Measurements from ENCODE around the gene SLC25A11. TPM values are rescaled to one million over a fixed set of nuclear protein-coding genes. Genes with fewer than 3 reads are reported as not detected.

The SLC25A11 gene
- total and polyA plus RNA-seq, 4 donors = 34.8 to 72.1 (median 54.2) TPM

DNA sequence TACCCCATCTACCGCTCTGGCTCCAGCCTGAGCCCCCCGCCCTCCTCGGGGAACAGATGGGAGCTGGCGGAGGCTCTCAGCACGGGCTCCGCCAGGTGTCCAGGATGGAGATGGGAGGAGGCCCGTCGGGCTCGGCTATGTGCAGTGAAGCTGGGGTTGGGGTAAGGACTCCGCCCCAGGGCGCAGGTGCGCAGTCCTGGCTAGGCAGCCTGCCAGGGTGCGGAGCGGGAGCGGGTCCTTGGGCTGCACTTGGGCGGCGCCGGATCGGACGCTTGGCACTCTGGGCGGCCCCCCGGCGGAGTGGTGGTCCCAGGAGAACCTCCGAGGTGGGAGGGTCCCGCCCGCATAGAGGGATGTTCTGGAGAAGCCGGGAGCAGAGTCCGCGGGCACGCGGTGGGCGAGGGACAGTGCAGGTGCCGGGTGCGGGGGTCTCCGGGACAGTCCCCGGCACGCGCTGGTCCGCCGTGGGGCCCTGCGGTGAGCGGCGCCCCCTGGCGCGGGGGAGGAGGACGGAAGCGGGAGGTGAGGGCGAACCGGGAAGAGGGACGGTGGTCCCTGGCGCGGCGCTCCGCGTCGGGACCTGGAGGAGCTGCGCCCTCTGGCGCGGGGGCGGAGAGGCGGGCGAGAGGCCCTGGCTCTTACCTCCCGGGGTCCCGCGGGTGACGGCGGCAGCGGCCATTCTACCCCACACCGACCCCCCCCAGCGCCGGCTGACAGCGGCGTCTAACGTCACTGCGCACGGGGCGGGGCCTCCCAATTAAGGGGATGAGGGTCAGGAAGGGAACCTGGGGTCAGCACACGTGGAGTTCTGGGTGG is 47.3 kb upstream of the SLC25A11 start, which contains the start of gene CAMTA2:
Gene CAMTA2 (minus strand): TSS at position 725 of the 816 bp plus-strand sequence. CDS start 1,453 bp downstream, outside the sequence.
- peaks cover 3 to 9% (median 5%) of the 10 kb centered on the region in 4 donors for H3K36me3 ChIP-seq (ENCODE audit: control insufficient read depth in 4 of 4, insufficient read depth in 4 of 4, low read length in 4 of 4)
- H3K9ac ChIP-seq (ENCODE audit: insufficient read depth in 1 of 2, low read length in 2 of 2) = peak within 1 kb of the TSS; percentile 42 to 79
- H3K4me3 ChIP-seq = peak within 1 kb of the TSS; percentile 87
- no peaks in the 10 kb centered on the region for H3K27me3 ChIP-seq (ENCODE audit: control insufficient read depth in 3 of 3, insufficient read depth in 3 of 3, low read length in 2 of 3)
- H3K4me1 ChIP-seq (ENCODE audit: control insufficient read depth in 5 of 5, insufficient read depth in 5 of 5, low read length in 5 of 5) = peaks cover 8 to 22% (median 14%) of the 10 kb centered on the region in 5 donors
- DNase-seq = peak; percentile 78 to 86 (median 82)
- TF ChIP-seq, protein P1, sequence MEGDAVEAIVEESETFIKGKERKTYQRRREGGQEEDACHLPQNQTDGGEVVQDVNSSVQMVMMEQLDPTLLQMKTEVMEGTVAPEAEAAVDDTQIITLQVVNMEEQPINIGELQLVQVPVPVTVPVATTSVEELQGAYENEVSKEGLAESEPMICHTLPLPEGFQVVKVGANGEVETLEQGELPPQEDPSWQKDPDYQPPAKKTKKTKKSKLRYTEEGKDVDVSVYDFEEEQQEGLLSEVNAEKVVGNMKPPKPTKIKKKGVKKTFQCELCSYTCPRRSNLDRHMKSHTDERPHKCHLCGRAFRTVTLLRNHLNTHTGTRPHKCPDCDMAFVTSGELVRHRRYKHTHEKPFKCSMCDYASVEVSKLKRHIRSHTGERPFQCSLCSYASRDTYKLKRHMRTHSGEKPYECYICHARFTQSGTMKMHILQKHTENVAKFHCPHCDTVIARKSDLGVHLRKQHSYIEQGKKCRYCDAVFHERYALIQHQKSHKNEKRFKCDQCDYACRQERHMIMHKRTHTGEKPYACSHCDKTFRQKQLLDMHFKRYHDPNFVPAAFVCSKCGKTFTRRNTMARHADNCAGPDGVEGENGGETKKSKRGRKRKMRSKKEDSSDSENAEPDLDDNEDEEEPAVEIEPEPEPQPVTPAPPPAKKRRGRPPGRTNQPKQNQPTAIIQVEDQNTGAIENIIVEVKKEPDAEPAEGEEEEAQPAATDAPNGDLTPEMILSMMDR (IDR thresholded peaks at IDR 0.05; ENCODE audit: control extremely low read depth, extremely low read depth) = peak; percentile 31
- peak; percentile 88 for ATAC-seq (ENCODE audit: insufficient read depth, low FRiP score)
- H3K9me3 ChIP-seq (ENCODE audit: control insufficient read depth in 4 of 4, insufficient read depth in 3 of 4, low read length in 3 of 4) = no peaks in the 10 kb centered on the region
- WGBS, 2 donors = 1% methylated on average over 63 to 78 of the region's 78 CpGs
- peak within 1 kb of the TSS; percentile 91 to 96 for H3K27ac ChIP-seq (ENCODE audit: low read depth in 1 of 2, low read length in 1 of 2)

- Histone ChIP-seq H3K9ac (ENCODE audit: insufficient read depth in 1 of 2, low read length in 2 of 2) (peak overlapping the region in 1 of 2 donors; percentile 42), H3K4me3 (peak overlapping the region; percentile 87), H3K4me1 (ENCODE audit: control insufficient read depth in 5 of 5, insufficient read depth in 5 of 5, low read length in 5 of 5) (peaks cover 8 to 22% (median 14%) of the 10 kb centered on the region in 5 donors), H3K27ac (ENCODE audit: low read depth in 1 of 2, low read length in 1 of 2) (peak overlapping the region; percentile 91 to 96), H3K36me3 (ENCODE audit: control insufficient read depth in 4 of 4, insufficient read depth in 4 of 4, low read length in 4 of 4) (peaks cover 3 to 9% (median 5%) of the 10 kb centered on the region in 4 donors), H3K27me3 (ENCODE audit: control insufficient read depth in 3 of 3, insufficient read depth in 3 of 3, low read length in 2 of 3) (no peaks in the 10 kb centered on the region), H3K9me3 (ENCODE audit: control insufficient read depth in 4 of 4, insufficient read depth in 3 of 4, low read length in 3 of 4) (no peaks in the 10 kb centered on the region)
- DNase-seq (no peak), ATAC-seq (ENCODE audit: insufficient read depth, low FRiP score) (peak; percentile 7)
- 26 to 30% methylated on average over 5 of the region's 5 CpGs for WGBS, 2 donors
- TF ChIP-seq, protein P1 (IDR thresholded peaks at IDR 0.05; ENCODE audit: control extremely low read depth, extremely low read depth) = no peak
Measured at GRCh38 chr17:4986403-4986802, 46.6 kb upstream of the SLC25A11 start.

- Histone ChIP-seq H3K9ac (ENCODE audit: insufficient read depth in 1 of 2, low read length in 2 of 2) (no peak overlapping the region), H3K4me3 (no peak overlapping the region), H3K36me3 (ENCODE audit: control insufficient read depth in 4 of 4, insufficient read depth in 4 of 4, low read length in 4 of 4) (peaks cover 9 to 30% (median 21%) of the 10 kb centered on the region in 4 donors), H3K27me3 (ENCODE audit: control insufficient read depth in 3 of 3, insufficient read depth in 3 of 3, low read length in 2 of 3) (no peaks in the 10 kb centered on the region), H3K27ac (ENCODE audit: low read depth in 1 of 2, low read length in 1 of 2) (no peak overlapping the region), H3K4me1 (ENCODE audit: control insufficient read depth in 5 of 5, insufficient read depth in 5 of 5, low read length in 5 of 5) (peaks cover 0 to 14% (median 6%) of the 10 kb centered on the region in 5 donors), H3K9me3 (ENCODE audit: control insufficient read depth in 4 of 4, insufficient read depth in 3 of 4, low read length in 3 of 4) (no peaks in the 10 kb centered on the region)
- TF ChIP-seq, protein P1 (IDR thresholded peaks at IDR 0.05; ENCODE audit: control extremely low read depth, extremely low read depth) = no peak
- DNase-seq (no peak), ATAC-seq (ENCODE audit: insufficient read depth, low FRiP score) (no peak)
- 65% methylated on average over 5 of the region's 5 CpGs for WGBS, 2 donors
Measured at GRCh38 chr17:4982305-4982704, 42.5 kb upstream of the SLC25A11 start.

All from lung (tissue), 12 donors.